Measurements from ENCODE around the gene EPHA3.

EPHA3 gene

GRCh38 chr3:89360156-89360555 lies 252.7 kb downstream of the EPHA3 start:
- no peaks in the 10 kb centered on the region for H3K27me3 ChIP-seq (ENCODE audit: control insufficient read depth in 3 of 3, insufficient read depth in 3 of 3, low read depth in 1 of 3, low read length in 3 of 3)
- H2BK120ac ChIP-seq (ENCODE audit: low read depth, low read length), result no peak overlapping the region
- H3K18ac ChIP-seq (ENCODE audit: low read length), result no peak overlapping the region
- H2BK15ac ChIP-seq (ENCODE audit: low read length), result no peak overlapping the region
- H2AK5ac ChIP-seq (ENCODE audit: low read depth, low read length), result no peak overlapping the region
- no peak overlapping the region for H4K91ac ChIP-seq (ENCODE audit: low read depth, low read length, poor library complexity)
- H3K9ac ChIP-seq (ENCODE audit: low read depth, low read length, poor library complexity), result no peak overlapping the region
- no peak for DNase-seq (ENCODE audit: low spot score)
- no peak overlapping the region for H4K8ac ChIP-seq (ENCODE audit: low read depth, low read length)
- no peak overlapping the region for H3K4me3 ChIP-seq (ENCODE audit: low read length in 2 of 2)
- no peak overlapping the region for H3K4ac ChIP-seq (ENCODE audit: low read length)
- H3K36me3 ChIP-seq (replicated peaks in 1 of 2; ENCODE audit: control insufficient read depth in 2 of 2, insufficient read depth in 2 of 2, low read length in 2 of 2), result no peaks in the 10 kb centered on the region
- H2BK5ac ChIP-seq (ENCODE audit: low read length), result no peak overlapping the region
- no peak overlapping the region for H3K27ac ChIP-seq (replicated peaks; ENCODE audit: low read length)
- no peak overlapping the region for H2BK12ac ChIP-seq (ENCODE audit: low read length)
- peaks cover 0 to 2% of the 10 kb centered on the region in 2 donors for H3K4me1 ChIP-seq (ENCODE audit: control insufficient read depth in 2 of 2, insufficient read depth in 1 of 2, low read depth in 1 of 2, low read length in 2 of 2)
- no peak overlapping the region for H2AFZ ChIP-seq (ENCODE audit: low read length)
- H3K14ac ChIP-seq (ENCODE audit: low read length), result no peak overlapping the region
- H3K9me3 ChIP-seq (replicated peaks in 1 of 2; ENCODE audit: control insufficient read depth in 2 of 2, insufficient read depth in 1 of 2, low read depth in 1 of 2, low read length in 2 of 2), result no peaks in the 10 kb centered on the region
- H3K4me2 ChIP-seq (ENCODE audit: insufficient read depth, low read length, poor library complexity, severe bottlenecking), result no peak overlapping the region
- no CpG with 5 or more reads among the region's 1 CpG for WGBS, 2 donors (ENCODE audit: extremely low coverage in 2 of 2, insufficient read length in 2 of 2, insufficient replicate concordance in 1 of 2)
- no peak overlapping the region for H3K23ac ChIP-seq (ENCODE audit: low read depth, low read length, poor library complexity)
- no peaks in the 10 kb centered on the region for H3K79me1 ChIP-seq (ENCODE audit: low read depth, low read length)

- H3K9me3 ChIP-seq (replicated peaks in 1 of 2; ENCODE audit: control insufficient read depth in 2 of 2, insufficient read depth in 1 of 2, low read depth in 1 of 2, low read length in 2 of 2), result no peaks in the 10 kb centered on the region
- H2BK120ac ChIP-seq (ENCODE audit: low read depth, low read length), result no peak overlapping the region
- DNase-seq (ENCODE audit: low spot score), result no peak
- no peak overlapping the region for H2BK5ac ChIP-seq (ENCODE audit: low read length)
- no peak overlapping the region for H3K14ac ChIP-seq (ENCODE audit: low read length)
- H3K27ac ChIP-seq (replicated peaks; ENCODE audit: low read length), result no peak overlapping the region
- H3K4me2 ChIP-seq (ENCODE audit: insufficient read depth, low read length, poor library complexity, severe bottlenecking), result no peak overlapping the region
- no peak overlapping the region for H3K18ac ChIP-seq (ENCODE audit: low read length)
- no peak overlapping the region for H2BK12ac ChIP-seq (ENCODE audit: low read length)
- WGBS, 2 donors (ENCODE audit: extremely low coverage in 2 of 2, insufficient read length in 2 of 2, insufficient replicate concordance in 1 of 2), result no CpG with 5 or more reads among the region's 1 CpG
- H3K4me1 ChIP-seq (ENCODE audit: control insufficient read depth in 2 of 2, insufficient read depth in 1 of 2, low read depth in 1 of 2, low read length in 2 of 2), result peaks cover 0 to 2% of the 10 kb centered on the region in 2 donors
- no peak overlapping the region for H3K23ac ChIP-seq (ENCODE audit: low read depth, low read length, poor library complexity)
- no peaks in the 10 kb centered on the region for H3K36me3 ChIP-seq (replicated peaks in 1 of 2; ENCODE audit: control insufficient read depth in 2 of 2, insufficient read depth in 2 of 2, low read length in 2 of 2)
- no peak overlapping the region for H3K4ac ChIP-seq (ENCODE audit: low read length)
- peak overlapping the region; percentile 12 for H2AFZ ChIP-seq (ENCODE audit: low read length)
- no peak overlapping the region for H2AK5ac ChIP-seq (ENCODE audit: low read depth, low read length)
- H3K79me1 ChIP-seq (ENCODE audit: low read depth, low read length), result no peaks in the 10 kb centered on the region
- no peak overlapping the region for H3K4me3 ChIP-seq (ENCODE audit: low read length in 2 of 2)
- no peaks in the 10 kb centered on the region for H3K27me3 ChIP-seq (ENCODE audit: control insufficient read depth in 3 of 3, insufficient read depth in 3 of 3, low read depth in 1 of 3, low read length in 3 of 3)
- H4K8ac ChIP-seq (ENCODE audit: low read depth, low read length), result no peak overlapping the region
- H2BK15ac ChIP-seq (ENCODE audit: low read length), result no peak overlapping the region
- H3K9ac ChIP-seq (ENCODE audit: low read depth, low read length, poor library complexity), result no peak overlapping the region
- no peak overlapping the region for H4K91ac ChIP-seq (ENCODE audit: low read depth, low read length, poor library complexity)
Observed at GRCh38 chr3:89362496-89362895, 255.1 kb downstream of the EPHA3 start.

- Histone ChIP-seq H2AK5ac (ENCODE audit: low read depth, low read length) (no peak overlapping the region), H4K8ac (ENCODE audit: low read depth, low read length) (no peak overlapping the region), H3K18ac (ENCODE audit: low read length) (peak overlapping the region; percentile 32), H2BK5ac (ENCODE audit: low read length) (no peak overlapping the region), H2BK12ac (ENCODE audit: low read length) (no peak overlapping the region), H3K23ac (ENCODE audit: low read depth, low read length, poor library complexity) (no peak overlapping the region), H2AFZ (ENCODE audit: low read length) (peak overlapping the region; percentile 41), H3K9ac (ENCODE audit: low read depth, low read length, poor library complexity) (no peak overlapping the region), H3K4ac (ENCODE audit: low read length) (no peak overlapping the region), H3K79me1 (ENCODE audit: low read depth, low read length) (no peaks in the 10 kb centered on the region), H3K27ac (replicated peaks; ENCODE audit: low read length) (no peak overlapping the region), H4K91ac (ENCODE audit: low read depth, low read length, poor library complexity) (no peak overlapping the region), H3K14ac (ENCODE audit: low read length) (no peak overlapping the region), H3K4me1 (ENCODE audit: control insufficient read depth in 2 of 2, insufficient read depth in 1 of 2, low read depth in 1 of 2, low read length in 2 of 2) (peaks cover 0 to 2% of the 10 kb centered on the region in 2 donors), H2BK120ac (ENCODE audit: low read depth, low read length) (no peak overlapping the region), H3K4me3 (ENCODE audit: low read length in 2 of 2) (no peak overlapping the region), H3K36me3 (replicated peaks in 1 of 2; ENCODE audit: control insufficient read depth in 2 of 2, insufficient read depth in 2 of 2, low read length in 2 of 2) (no peaks in the 10 kb centered on the region), H3K4me2 (ENCODE audit: insufficient read depth, low read length, poor library complexity, severe bottlenecking) (no peak overlapping the region), H2BK15ac (ENCODE audit: low read length) (no peak overlapping the region), H3K27me3 (ENCODE audit: control insufficient read depth in 3 of 3, insufficient read depth in 3 of 3, low read depth in 1 of 3, low read length in 3 of 3) (no peaks in the 10 kb centered on the region), H3K9me3 (replicated peaks in 1 of 2; ENCODE audit: control insufficient read depth in 2 of 2, insufficient read depth in 1 of 2, low read depth in 1 of 2, low read length in 2 of 2) (no peaks in the 10 kb centered on the region)
- no peak for DNase-seq (ENCODE audit: low spot score)
- no CpG with 5 or more reads among the region's 3 CpGs for WGBS, 2 donors (ENCODE audit: extremely low coverage in 2 of 2, insufficient read length in 2 of 2, insufficient replicate concordance in 1 of 2)
Observed at GRCh38 chr3:89363171-89363570, 255.8 kb downstream of the EPHA3 start.

GRCh38 chr3:89364314-89364713 lies 256.9 kb downstream of the EPHA3 start:
- Histone ChIP-seq H3K23ac (ENCODE audit: low read depth, low read length, poor library complexity) (no peak overlapping the region), H3K18ac (ENCODE audit: low read length) (no peak overlapping the region), H3K4me3 (ENCODE audit: low read length in 2 of 2) (no peak overlapping the region), H2BK15ac (ENCODE audit: low read length) (no peak overlapping the region), H2BK5ac (ENCODE audit: low read length) (no peak overlapping the region), H2BK120ac (ENCODE audit: low read depth, low read length) (no peak overlapping the region), H2BK12ac (ENCODE audit: low read length) (no peak overlapping the region), H3K9me3 (replicated peaks in 1 of 2; ENCODE audit: control insufficient read depth in 2 of 2, insufficient read depth in 1 of 2, low read depth in 1 of 2, low read length in 2 of 2) (peaks cover 0 to 3% of the 10 kb centered on the region in 2 donors), H3K4me2 (ENCODE audit: insufficient read depth, low read length, poor library complexity, severe bottlenecking) (no peak overlapping the region), H3K4ac (ENCODE audit: low read length) (no peak overlapping the region), H4K8ac (ENCODE audit: low read depth, low read length) (no peak overlapping the region), H3K27ac (replicated peaks; ENCODE audit: low read length) (no peak overlapping the region), H3K27me3 (ENCODE audit: control insufficient read depth in 3 of 3, insufficient read depth in 3 of 3, low read depth in 1 of 3, low read length in 3 of 3) (no peaks in the 10 kb centered on the region), H3K4me1 (ENCODE audit: control insufficient read depth in 2 of 2, insufficient read depth in 1 of 2, low read depth in 1 of 2, low read length in 2 of 2) (peaks cover 0 to 2% of the 10 kb centered on the region in 2 donors), H4K91ac (ENCODE audit: low read depth, low read length, poor library complexity) (no peak overlapping the region), H3K14ac (ENCODE audit: low read length) (no peak overlapping the region), H3K36me3 (replicated peaks in 1 of 2; ENCODE audit: control insufficient read depth in 2 of 2, insufficient read depth in 2 of 2, low read length in 2 of 2) (no peaks in the 10 kb centered on the region), H3K9ac (ENCODE audit: low read depth, low read length, poor library complexity) (no peak overlapping the region), H3K79me1 (ENCODE audit: low read depth, low read length) (no peaks in the 10 kb centered on the region), H2AFZ (ENCODE audit: low read length) (no peak overlapping the region), H2AK5ac (ENCODE audit: low read depth, low read length) (no peak overlapping the region)
- no peak for DNase-seq (ENCODE audit: low spot score)

Measured in neuronal stem cell (in vitro differentiated cells).